NT2/D1 (cell line): ENCODE measurements around the gene RRAS.

ENCODE experiments used
- DNase-seq: peaks from one replicate; pipeline ENCODE4 v3.0.0-alpha.2; 2011; ENCODE audit warnings: low read depth, low spot score
- H3K27me3 ChIP-seq: 2 replicates; pipeline ENCODE4 v1.6.0; 2011; ENCODE audit warnings: mild to moderate bottlenecking; ENCODE audit not compliant: insufficient read length, insufficient read depth
- H3K36me3 ChIP-seq: 2 replicates; pipeline ENCODE4 v1.6.1; 2011; ENCODE audit warnings: mild to moderate bottlenecking, low read length, mixed read lengths; ENCODE audit not compliant: insufficient read depth, insufficient read length
- H3K4me1 ChIP-seq: 2 replicates; pipeline ENCODE4 v1.5.1; 2011; ENCODE audit not compliant: insufficient read depth, insufficient read length
- H3K4me3 ChIP-seq: 2 replicates; pipeline ENCODE4 v1.5.1; 2011; ENCODE audit warnings: low read depth; ENCODE audit not compliant: insufficient read length
- H3K9ac ChIP-seq: 2 replicates; pipeline ENCODE4 v1.6.0; 2011; ENCODE audit warnings: low read depth; ENCODE audit not compliant: insufficient read length
- H3K9me3 ChIP-seq: 2 replicates; pipeline ENCODE4 v1.5.1; 2011; ENCODE audit warnings: mild to moderate bottlenecking, low read length; ENCODE audit not compliant: insufficient read depth
- SUZ12 ChIP-seq: IDR thresholded peaks from 2 replicates; pipeline ENCODE4 v1.6.1; 2011; ENCODE audit not compliant: insufficient read length, insufficient read depth; ENCODE audit errors: extremely low read depth
- YY1 ChIP-seq: IDR thresholded peaks from 2 replicates; pipeline ENCODE4 v1.6.1; 2011; ENCODE audit not compliant: insufficient read length, insufficient read depth
- ZNF274 ChIP-seq: IDR thresholded peaks from 2 replicates; pipeline ENCODE4 v1.6.1; 2011; ENCODE audit warnings: mild to moderate bottlenecking, low read depth, low read length

The RRAS gene

GRCh38 chr19:49601482-49602038 lies 38.4 kb downstream of the RRAS start:
- peaks cover 75% of the 10 kb centered on the region for H3K36me3 ChIP-seq
- no peak overlapping the region for H3K9ac ChIP-seq
- no peaks in the 10 kb centered on the region for H3K9me3 ChIP-seq

GRCh38 chr19:49599378-49600295 lies 40.3 kb downstream of the RRAS start:
- Histone ChIP-seq H3K4me3 (no peak overlapping the region), H3K4me1 (no peaks in the 10 kb centered on the region), H3K27me3 (no peaks in the 10 kb centered on the region), H3K9me3 (no peaks in the 10 kb centered on the region), H3K9ac (no peak overlapping the region), H3K36me3 (peaks cover 81% of the 10 kb centered on the region)
- TF ChIP-seq YY1 = no peak
- no peak for TF ChIP-seq ZNF274
- no peak for TF ChIP-seq SUZ12
- DNase-seq = no peak

More at GRCh38 chr19:49601482-49602038, 38.4 kb downstream of the RRAS start:
- H3K4me3 ChIP-seq = no peak overlapping the region
- no peaks in the 10 kb centered on the region for H3K4me1 ChIP-seq
- no peak for DNase-seq
- TF ChIP-seq ZNF274 (no peak), YY1 (no peak), SUZ12 (no peak)
- H3K27me3 ChIP-seq = no peaks in the 10 kb centered on the region

GRCh38 chr19:49597703-49597974 lies 42.3 kb downstream of the RRAS start:
- H3K9ac ChIP-seq = no peak overlapping the region
- no peaks in the 10 kb centered on the region for H3K4me1 ChIP-seq
- no peak overlapping the region for H3K4me3 ChIP-seq
- DNase-seq = no peak
- TF ChIP-seq SUZ12 (no peak), YY1 (no peak), ZNF274 (no peak)
- no peaks in the 10 kb centered on the region for H3K9me3 ChIP-seq
- peaks cover 74% of the 10 kb centered on the region for H3K36me3 ChIP-seq
- no peaks in the 10 kb centered on the region for H3K27me3 ChIP-seq

- Histone ChIP-seq H3K27me3 (no peaks in the 10 kb centered on the region), H3K9me3 (no peaks in the 10 kb centered on the region), H3K36me3 (peaks cover 69% of the 10 kb centered on the region), H3K9ac (no peak overlapping the region), H3K4me3 (no peak overlapping the region), H3K4me1 (no peaks in the 10 kb centered on the region)
- no peak for DNase-seq
- TF ChIP-seq ZNF274 (no peak), YY1 (no peak), SUZ12 (no peak)
Observed at GRCh38 chr19:49596954-49597702, 42.8 kb downstream of the RRAS start.

- TF ChIP-seq ZNF274 (no peak), SUZ12 (no peak)
- DNase-seq = no peak
- Histone ChIP-seq H3K27me3 (no peaks in the 10 kb centered on the region), H3K4me1 (no peaks in the 10 kb centered on the region), H3K9me3 (no peaks in the 10 kb centered on the region), H3K4me3 (no peak overlapping the region), H3K36me3 (peaks cover 63% of the 10 kb centered on the region), H3K9ac (no peak overlapping the region)
Observed at GRCh38 chr19:49596407-49596806, 43.5 kb downstream of the RRAS start.

- no peak for TF ChIP-seq ZNF274
- no peak for TF ChIP-seq SUZ12
- no peak for TF ChIP-seq YY1
- Histone ChIP-seq H3K4me1 (no peaks in the 10 kb centered on the region), H3K36me3 (peaks cover 59% of the 10 kb centered on the region), H3K27me3 (no peaks in the 10 kb centered on the region), H3K9ac (no peak overlapping the region), H3K9me3 (no peaks in the 10 kb centered on the region), H3K4me3 (no peak overlapping the region)
- DNase-seq = no peak
Observed at GRCh38 chr19:49595819-49596404, 44.0 kb downstream of the RRAS start.
